Astrocyte of the spinal cord (primary cell): Measurements from ENCODE around the gene SHBG.

Source experiments
- DNase-seq: peaks from one replicate; pipeline ENCODE4 v3.0.0; 2011; ENCODE audit warnings: low read depth, low spot score
- H3K4me3 ChIP-seq: 2 replicates; pipeline ENCODE4 v1.5.1; 2011; ENCODE audit warnings: low read depth, mild to moderate bottlenecking, low read length, moderate library complexity
- in situ Hi-C: cut with HindIII; loops from 2 replicates; pipeline ENCODE4 v1.10.0; 2017; ENCODE audit warnings: low sequenced_read_pairs
- TF ChIP-seq, protein P1 (sequence below): IDR thresholded peaks from 2 replicates; pipeline ENCODE4 v1.5.1; 2012; ENCODE audit warnings: low read depth, mild to moderate bottlenecking, low read length, inconsistent platforms

SHBG gene

DNA sequence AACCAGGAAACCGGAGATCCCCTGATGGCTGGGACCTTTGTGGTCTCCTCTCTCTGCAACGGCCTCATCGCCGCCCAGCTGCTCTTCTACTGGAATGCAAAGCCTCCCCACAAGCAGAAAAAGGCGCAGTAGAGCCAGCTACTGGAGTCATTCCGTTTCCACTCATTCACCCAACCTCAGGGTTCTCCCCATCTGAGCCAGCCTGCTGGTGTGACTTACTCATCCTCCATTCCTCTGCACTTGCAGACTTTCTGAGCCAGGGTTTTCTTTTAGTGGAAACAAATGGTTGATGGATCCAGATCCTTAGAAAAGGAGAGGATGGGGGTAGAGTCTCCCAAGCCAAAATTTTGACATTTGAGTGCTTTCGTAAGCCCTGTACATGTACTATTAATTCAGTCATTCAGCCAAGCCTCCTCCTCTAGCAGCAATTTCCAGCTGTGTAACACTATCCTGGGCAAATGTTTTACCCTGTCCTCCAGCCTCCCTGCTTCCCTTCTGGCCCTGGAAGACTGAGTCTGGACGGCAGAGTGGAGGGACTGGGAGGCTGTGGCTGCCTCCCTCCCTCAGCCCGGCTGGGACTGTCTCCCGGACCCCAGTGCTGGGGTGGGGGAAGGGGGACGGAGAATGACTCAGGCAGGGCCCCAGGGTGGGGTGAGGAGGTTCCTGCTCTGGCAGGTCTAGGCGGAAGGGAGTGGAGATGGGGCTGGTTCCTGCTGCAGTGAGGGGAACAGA is 42.3 kb upstream of the SHBG start:
- in situ Hi-C loops: no loop called here
- peak; percentile 95 for DNase-seq
- TF ChIP-seq, protein P1, sequence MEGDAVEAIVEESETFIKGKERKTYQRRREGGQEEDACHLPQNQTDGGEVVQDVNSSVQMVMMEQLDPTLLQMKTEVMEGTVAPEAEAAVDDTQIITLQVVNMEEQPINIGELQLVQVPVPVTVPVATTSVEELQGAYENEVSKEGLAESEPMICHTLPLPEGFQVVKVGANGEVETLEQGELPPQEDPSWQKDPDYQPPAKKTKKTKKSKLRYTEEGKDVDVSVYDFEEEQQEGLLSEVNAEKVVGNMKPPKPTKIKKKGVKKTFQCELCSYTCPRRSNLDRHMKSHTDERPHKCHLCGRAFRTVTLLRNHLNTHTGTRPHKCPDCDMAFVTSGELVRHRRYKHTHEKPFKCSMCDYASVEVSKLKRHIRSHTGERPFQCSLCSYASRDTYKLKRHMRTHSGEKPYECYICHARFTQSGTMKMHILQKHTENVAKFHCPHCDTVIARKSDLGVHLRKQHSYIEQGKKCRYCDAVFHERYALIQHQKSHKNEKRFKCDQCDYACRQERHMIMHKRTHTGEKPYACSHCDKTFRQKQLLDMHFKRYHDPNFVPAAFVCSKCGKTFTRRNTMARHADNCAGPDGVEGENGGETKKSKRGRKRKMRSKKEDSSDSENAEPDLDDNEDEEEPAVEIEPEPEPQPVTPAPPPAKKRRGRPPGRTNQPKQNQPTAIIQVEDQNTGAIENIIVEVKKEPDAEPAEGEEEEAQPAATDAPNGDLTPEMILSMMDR: peak; percentile 20

DNA sequence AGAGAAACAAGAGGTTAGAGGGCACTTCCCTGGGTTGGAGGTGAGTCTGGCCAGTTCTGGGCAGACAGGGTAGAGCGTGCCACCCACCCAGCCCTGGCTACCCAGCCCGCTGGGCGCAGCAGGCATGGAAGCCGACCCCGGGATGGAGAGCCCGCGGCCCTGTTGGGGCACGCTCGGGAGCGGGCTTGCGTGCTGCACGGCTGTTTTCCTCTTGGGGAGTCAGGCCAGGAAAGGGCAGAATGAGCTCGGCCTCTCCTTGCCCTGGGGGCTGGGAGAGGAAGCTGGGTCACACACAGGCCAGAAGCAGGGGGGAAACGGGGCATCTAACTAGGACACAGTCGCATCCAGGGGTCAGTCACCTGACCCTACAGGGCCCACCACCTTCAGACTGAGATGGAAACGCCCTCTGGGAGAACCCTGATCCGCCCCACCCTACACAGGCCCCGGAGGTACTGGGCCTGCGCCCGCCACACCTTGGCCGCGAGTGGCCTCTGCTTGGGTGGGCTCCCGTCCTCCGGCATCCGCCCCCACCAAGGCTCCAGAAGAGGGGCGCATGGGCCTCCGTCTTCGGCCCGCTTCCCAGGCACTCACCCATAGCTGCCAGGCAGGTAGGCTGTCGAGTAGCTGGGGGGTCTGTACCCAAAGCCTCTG is 41.3 kb upstream of the SHBG start:
- H3K4me3 ChIP-seq: no peak overlapping the region

More for the DNA sequence above, 42.3 kb upstream of the SHBG start:
- no peak overlapping the region for H3K4me3 ChIP-seq

DNA sequence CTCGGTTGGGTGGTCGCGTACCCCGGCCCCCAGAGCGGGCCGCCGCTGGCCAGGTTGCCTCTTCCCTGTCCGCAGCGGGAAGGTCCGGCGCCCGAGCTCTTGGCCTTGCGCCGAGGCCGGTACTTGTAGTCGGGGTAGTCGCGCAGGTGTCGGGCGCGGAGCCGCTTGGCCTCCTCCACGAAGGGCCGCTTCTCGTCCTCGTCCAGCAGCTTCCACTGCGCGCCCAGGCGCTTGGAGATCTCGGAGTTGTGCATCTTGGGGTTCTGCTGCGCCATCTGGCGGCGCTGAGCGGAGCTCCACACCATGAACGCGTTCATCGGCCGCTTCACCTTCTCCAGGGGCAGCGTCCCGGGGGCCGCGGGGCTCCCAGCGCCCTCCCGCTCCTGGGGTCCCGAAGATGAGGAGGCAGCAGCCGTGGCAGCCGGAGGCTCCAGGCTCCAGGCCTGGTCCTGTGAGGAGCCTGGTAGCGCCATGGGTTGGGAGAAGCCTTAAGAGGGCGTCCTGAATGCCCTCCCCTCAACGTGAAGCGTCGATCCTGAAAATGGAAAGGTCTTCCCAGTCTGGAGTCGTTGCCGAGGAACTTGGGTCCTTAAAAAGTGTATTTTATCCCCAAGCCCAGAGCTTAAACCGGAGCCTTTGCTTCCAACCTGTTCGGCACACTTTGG is 40.6 kb upstream of the SHBG start:
- TF ChIP-seq, protein P1: peak; percentile 93
- in situ Hi-C loops: no loop called here
- DNase-seq: peak; percentile 84
- H3K4me3 ChIP-seq: peak overlapping the region; percentile 13

More for the DNA sequence above, 41.3 kb upstream of the SHBG start:
- in situ Hi-C loops: no loop called here
- TF ChIP-seq, protein P1: no peak
- DNase-seq: no peak

DNA sequence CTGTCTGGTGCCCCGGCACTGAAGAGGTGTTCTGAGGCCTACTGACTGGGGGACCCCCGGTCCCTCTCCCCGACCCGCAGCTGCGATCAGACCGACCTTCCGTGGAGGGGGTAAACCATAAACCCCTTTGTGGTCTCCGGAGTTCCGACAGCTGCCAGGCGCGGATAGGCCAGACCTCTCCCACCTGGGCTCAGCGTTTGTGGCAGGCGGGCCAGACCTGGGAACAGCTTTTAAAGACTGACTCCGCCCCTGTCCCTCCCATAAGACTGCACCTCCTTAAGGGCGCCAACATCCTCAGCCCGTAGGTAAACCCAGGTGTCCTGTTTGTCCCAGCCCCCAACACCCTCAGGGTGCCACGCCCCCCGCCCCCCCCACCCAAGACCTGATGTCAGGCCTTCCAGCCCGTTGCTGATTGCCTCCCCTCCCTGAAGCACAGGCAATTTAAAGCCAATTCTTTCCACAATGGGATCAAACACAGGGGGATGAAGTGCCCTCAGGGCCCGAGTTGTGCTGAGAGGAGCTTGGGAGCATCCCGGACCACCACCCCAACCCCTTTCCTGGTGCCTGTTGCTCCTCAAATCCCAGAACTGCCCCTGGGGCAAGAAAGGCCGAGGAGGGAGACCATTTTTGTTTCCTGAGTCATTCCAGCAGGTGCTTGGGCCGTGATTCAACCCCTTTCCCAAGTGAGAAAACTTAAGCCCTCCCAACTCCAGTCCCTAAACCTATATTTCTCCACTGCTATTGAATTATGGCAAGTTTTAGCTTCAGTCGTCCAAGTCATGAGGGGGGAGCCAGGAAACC is 39.8 kb upstream of the SHBG start, which contains the start of gene SOX15:
Gene SOX15, minus strand, starts transcription at position 204 of the 801 bp plus-strand sequence. CDS start 418 bp downstream, outside the sequence.
- in situ Hi-C loops: no loop called here
- TF ChIP-seq, protein P1: no peak
- H3K4me3 ChIP-seq: peak within 1 kb of the TSS; percentile 13
- peak; percentile 27 for DNase-seq

DNA sequence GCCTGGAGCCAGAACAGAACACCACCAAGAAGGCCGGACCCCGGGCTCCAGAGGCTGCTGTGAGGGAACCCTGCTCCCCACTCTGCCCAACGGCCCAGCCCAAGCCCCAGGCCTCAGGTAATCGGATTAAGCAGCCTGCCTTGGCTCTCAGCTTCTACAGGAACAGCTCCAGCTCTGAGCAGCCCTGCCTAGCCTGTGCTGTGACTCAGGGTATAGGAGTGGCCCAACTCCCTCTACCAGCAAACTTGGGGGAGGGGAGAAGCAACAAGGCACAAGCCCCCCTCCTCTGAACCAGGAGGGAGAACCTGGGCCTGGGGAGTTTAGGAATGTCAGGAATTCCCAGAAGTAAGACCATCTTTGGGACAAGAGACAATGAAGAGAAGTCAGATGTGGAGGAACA is 39.2 kb upstream of the SHBG start:
- no peak overlapping the region for H3K4me3 ChIP-seq
- TF ChIP-seq, protein P1: no peak
- in situ Hi-C loops: no loop called here
- peak; percentile 65 for DNase-seq

DNA sequence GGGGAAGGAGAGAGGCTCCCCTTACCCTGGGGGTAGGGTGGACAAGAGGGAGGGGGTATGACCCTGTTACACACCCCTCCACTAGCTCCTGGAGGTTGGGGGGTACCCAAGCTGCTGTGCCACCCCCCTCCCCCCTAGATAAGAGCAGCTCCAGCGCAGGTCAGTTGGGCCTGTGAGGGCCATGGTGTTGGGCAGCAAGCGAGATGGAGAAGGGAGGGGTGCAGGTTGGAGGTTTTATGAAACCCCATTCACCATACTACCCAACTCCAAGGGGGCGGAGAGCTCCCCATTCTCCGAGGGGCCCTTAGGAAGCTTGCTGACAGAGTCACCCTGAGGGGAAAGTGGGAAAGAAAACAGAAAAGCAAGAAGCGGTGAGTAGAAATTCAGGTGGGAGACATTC is 38.3 kb upstream of the SHBG start:
- in situ Hi-C loops: no loop called here
- no peak for DNase-seq
- H3K4me3 ChIP-seq: no peak overlapping the region
- TF ChIP-seq, protein P1: no peak
